Neural progenitor cell (in vitro differentiated cells): ENCODE measurements around the gene MFAP4. TPM values are rescaled to one million over a fixed set of nuclear protein-coding genes. Genes with fewer than 3 reads are reported as not detected.

Experiments used
- DNase-seq: peaks from one replicate; pipeline ENCODE4 v3.0.0-alpha.2; 2016; ENCODE audit warnings: low spot score
- H2AFZ ChIP-seq: fragments of 200-600 bp; sonication (generic); replicated peaks from 2 replicates; pipeline ENCODE4 v1.6.1; 2016; ENCODE audit warnings: antibody characterized with exemption
- H3F3A ChIP-seq: fragments of 200-600 bp; sonication (generic); 2 replicates; pipeline ENCODE4 v1.6.1; 2016; ENCODE audit warnings: antibody characterized with exemption, low read depth
- H3K27ac ChIP-seq: fragments of 200-600 bp; sonication (generic); 2 replicates; pipeline ENCODE4 v1.5.1; 2016; ENCODE audit warnings: mild to moderate bottlenecking
- H3K27me3 ChIP-seq: fragments of 200-600 bp; sonication (generic); 2 replicates; pipeline ENCODE4 v1.6.1; 2016; ENCODE audit warnings: mild to moderate bottlenecking, moderate library complexity
- H3K36me3 ChIP-seq: fragments of 200-600 bp; sonication (generic); 2 replicates; pipeline ENCODE4 v1.5.1; 2016
- H3K4me1 ChIP-seq: fragments of 200-600 bp; sonication (generic); 2 replicates; pipeline ENCODE4 v1.6.1; 2016; ENCODE audit warnings: mixed run types
- H3K4me2 ChIP-seq: fragments of 200-600 bp; sonication (generic); 2 replicates; pipeline ENCODE4 v1.6.1; 2016
- H3K4me3 ChIP-seq: fragments of 200-600 bp; sonication (generic); 2 replicates; pipeline ENCODE4 v1.5.1; 2016
- H3K79me2 ChIP-seq: fragments of 200-600 bp; sonication (generic); 2 replicates; pipeline ENCODE4 v1.6.1; 2016; ENCODE audit warnings: low read depth
- H3K9ac ChIP-seq: fragments of 200-600 bp; sonication (generic); 2 replicates; pipeline ENCODE4 v1.6.1; 2016
- H3K9me3 ChIP-seq: fragments of 200-600 bp; sonication (generic); 2 replicates; pipeline ENCODE4 v1.5.1; 2016; ENCODE audit warnings: low read depth
- H4K20me1 ChIP-seq: fragments of 200-600 bp; sonication (generic); 2 replicates; pipeline ENCODE4 v1.6.1; 2016; ENCODE audit warnings: low read depth
- H3K27ac Mint-ChIP-seq: 3 replicates; pipeline ENCODE4 v1.8.0; 2021; ENCODE audit warnings: mixed read lengths
- H3K27me3 Mint-ChIP-seq: 2 replicates; pipeline ENCODE4 v1.8.0; 2022; ENCODE audit warnings: low read depth, mild to moderate bottlenecking, inconsistent platforms, moderate library complexity, mixed read lengths; ENCODE audit not compliant: insufficient read depth
- H3K36me3 Mint-ChIP-seq: 3 replicates; pipeline ENCODE4 v1.8.0; 2021; ENCODE audit warnings: mixed read lengths
- H3K4me1 Mint-ChIP-seq: 3 replicates; pipeline ENCODE4 v1.8.0; 2021; ENCODE audit warnings: mixed read lengths
- H3K4me3 Mint-ChIP-seq: 3 replicates; pipeline ENCODE4 v1.8.0; 2021; ENCODE audit warnings: mild to moderate bottlenecking, moderate library complexity, mixed read lengths
- H3K9me3 Mint-ChIP-seq: 3 replicates; pipeline ENCODE4 v1.8.0; 2020; ENCODE audit warnings: mixed read lengths
- CTCF ChIP-seq: fragments of 200-600 bp; sonication (generic); IDR thresholded peaks from 2 replicates; pipeline ENCODE4 v1.5.1; 2017; ENCODE audit warnings: antibody characterized with exemption, mild to moderate bottlenecking
- EZH2 ChIP-seq: fragments of 200-600 bp; sonication (generic); IDR thresholded peaks from 2 replicates; pipeline ENCODE4 v1.6.1; 2017; ENCODE audit warnings: antibody characterized with exemption, mild to moderate bottlenecking, moderate library complexity
- EZH2phosphoT487 ChIP-seq: fragments of 200-600 bp; sonication (generic); IDR thresholded peaks from 2 replicates; pipeline ENCODE4 v1.6.1; 2017; ENCODE audit warnings: antibody characterized with exemption
- total RNA-seq: library from RNA; depleted of rRNA; stranded (reverse); fragments of >200 nt; gene quantifications from 2 replicates; pipeline ENCODE4 v1.2.3, GENCODE V29; 2015; ENCODE audit warnings: low replicate concordance

The MFAP4 gene
- 0.22 TPM in 1 of 2 replicates, not detected in the other for total RNA-seq

- Histone ChIP-seq H3K79me2 (no peaks in the 10 kb centered on the region), H3K27me3 (no peaks in the 10 kb centered on the region), H3K4me2 (peak within 1 kb of the TSS; percentile 79), H2AFZ (no peak within 1 kb of the TSS), H3F3A (peaks cover 24% of the 10 kb centered on the region), H4K20me1 (peaks cover 10% of the 10 kb centered on the region), H3K9ac (no peak within 1 kb of the TSS), H3K27ac (no peak within 1 kb of the TSS), H3K4me3 (peak within 1 kb of the TSS; percentile 26), H3K4me1 (peaks cover 26% of the 10 kb centered on the region), H3K9me3 (no peaks in the 10 kb centered on the region), H3K36me3 (no peaks in the 10 kb centered on the region)
- H3K4me3 Mint-ChIP-seq, result peak within 1 kb of the TSS; percentile 73
- H3K36me3 Mint-ChIP-seq, result peaks cover 12% of the 10 kb centered on the region
- peaks cover 6% of the 10 kb centered on the region for H3K27me3 Mint-ChIP-seq
- no peaks in the 10 kb centered on the region for H3K9me3 Mint-ChIP-seq
- TF ChIP-seq EZH2phosphoT487 (no peak), CTCF (no peak), EZH2 (no peak)
- peak; percentile 80 for DNase-seq
- H3K27ac Mint-ChIP-seq, result peak within 1 kb of the TSS; percentile 88
- peaks cover 33% of the 10 kb centered on the region for H3K4me1 Mint-ChIP-seq
These were observed at the start of gene MFAP4 for GRCh38 chr17:19386974-19387920. TSS of gene MFAP4 (minus strand) at chr17:19387190. CDS start at chr17:19387155, 35 bp downstream.

GRCh38 chr17:19433727-19434340 is 46.8 kb upstream of the MFAP4 start:
- Histone ChIP-seq H3K9me3 (no peaks in the 10 kb centered on the region), H3K79me2 (no peaks in the 10 kb centered on the region), H3F3A (peaks cover 67% of the 10 kb centered on the region), H4K20me1 (no peaks in the 10 kb centered on the region), H3K27ac (no peak overlapping the region), H3K4me3 (no peak overlapping the region), H3K4me1 (peaks cover 63% of the 10 kb centered on the region), H3K4me2 (peak overlapping the region; percentile 33), H3K36me3 (no peaks in the 10 kb centered on the region), H3K9ac (no peak overlapping the region), H2AFZ (no peak overlapping the region), H3K27me3 (no peaks in the 10 kb centered on the region)
- H3K4me3 Mint-ChIP-seq, result peak overlapping the region; percentile 36
- no peaks in the 10 kb centered on the region for H3K9me3 Mint-ChIP-seq
- peak; percentile 27 for DNase-seq
- peaks cover 40% of the 10 kb centered on the region for H3K4me1 Mint-ChIP-seq
- TF ChIP-seq EZH2, result no peak
- peak; percentile 34 for TF ChIP-seq CTCF
- no peak for TF ChIP-seq EZH2phosphoT487
- no peak overlapping the region for H3K27ac Mint-ChIP-seq
- H3K36me3 Mint-ChIP-seq, result no peaks in the 10 kb centered on the region
- no peaks in the 10 kb centered on the region for H3K27me3 Mint-ChIP-seq

- Histone ChIP-seq H3K79me2 (no peaks in the 10 kb centered on the region), H3K27ac (no peak overlapping the region), H2AFZ (no peak overlapping the region), H3K4me1 (peaks cover 63% of the 10 kb centered on the region), H3K4me2 (peak overlapping the region; percentile 33), H3K9me3 (no peaks in the 10 kb centered on the region), H3K4me3 (no peak overlapping the region), H3F3A (peaks cover 67% of the 10 kb centered on the region), H4K20me1 (no peaks in the 10 kb centered on the region), H3K27me3 (no peaks in the 10 kb centered on the region), H3K9ac (no peak overlapping the region), H3K36me3 (no peaks in the 10 kb centered on the region)
- no peaks in the 10 kb centered on the region for H3K9me3 Mint-ChIP-seq
- H3K4me3 Mint-ChIP-seq, result peak overlapping the region; percentile 22
- peaks cover 40% of the 10 kb centered on the region for H3K4me1 Mint-ChIP-seq
- no peak for TF ChIP-seq EZH2
- TF ChIP-seq CTCF, result no peak
- TF ChIP-seq EZH2phosphoT487, result no peak
- H3K27me3 Mint-ChIP-seq, result no peaks in the 10 kb centered on the region
- peak; percentile 29 for DNase-seq
- H3K27ac Mint-ChIP-seq, result peak overlapping the region; percentile 38
- no peaks in the 10 kb centered on the region for H3K36me3 Mint-ChIP-seq
These were observed 46.3 kb upstream of the MFAP4 start for GRCh38 chr17:19433255-19433654.
